Measurements from ENCODE around the gene SMTN. TPM values are rescaled to one million over a fixed set of nuclear protein-coding genes. Genes with fewer than 3 reads are reported as not detected.
A peak's percentile ranks its signal among the peaks of the same experiment; 100 is the strongest.

SMTN gene
- total and polyA plus RNA-seq, 9 of the 15 experiments (the other 6 are each of a cell fraction or from before 2014, with no cell fraction given) = 2.5 to 41.1 (median 16.1) TPM

GRCh38 chr22:31148488-31148887, 67.4 kb downstream of the SMTN start (continued):
- TF ChIP-seq TSHZ1 (CRISPR knock-in tag; IDR thresholded peaks at IDR 0.05) (no peak), NFYB (IDR thresholded peaks at IDR 0.05; ENCODE audit: extremely low read depth, insufficient read length) (no peak)

GRCh38 chr22:31148953-31149627, 68.0 kb downstream of the SMTN start:
- Histone ChIP-seq H4K20me1 (replicated peaks; ENCODE audit: control insufficient read depth, insufficient read depth, low read length) (no peaks in the 10 kb centered on the region), H3K79me2 (ENCODE audit: control insufficient read depth, insufficient read depth, low read length) (no peaks in the 10 kb centered on the region), H3K4me3 (no peak overlapping the region), H3K36me3 (ENCODE audit: control insufficient read depth, insufficient read depth, low read length) (no peaks in the 10 kb centered on the region), H3K27ac (ENCODE audit: extremely low read depth, low read depth, low read length) (no peak overlapping the region), H3K4me1 (replicated peaks in 1 of 2; ENCODE audit: control insufficient read depth in 2 of 2, insufficient read depth in 2 of 2, low read length in 2 of 2) (no peaks in the 10 kb centered on the region), H3K4me2 (ENCODE audit: insufficient read depth, low read length) (no peak overlapping the region), H3K27me3 (ENCODE audit: control insufficient read depth in 2 of 2, insufficient read depth in 2 of 2, low read length in 2 of 2) (no peaks in the 10 kb centered on the region), H2AFZ (ENCODE audit: low read depth, low read length) (0 out of 2 replicates have a peak overlapping the region, but pooled peaks have one; percentile 49), H3K9me3 (replicated peaks; ENCODE audit: control insufficient read depth, insufficient read depth, low read depth, low read length) (no peaks in the 10 kb centered on the region), H3K9ac (ENCODE audit: insufficient read depth in 1 of 2, low read depth in 2 of 2, low read length in 2 of 2) (no peak overlapping the region), H3K9me1 (ENCODE audit: control insufficient read depth, insufficient read depth, low read length) (no peaks in the 10 kb centered on the region)
- DNase-seq (ENCODE audit: extremely low read depth in 1 of 4, low spot score in 3 of 4) (peak; percentile 48 to 76 (median 61)), ATAC-seq (peak; percentile 98), FAIRE-seq (peak; percentile 85)
- WGBS (ENCODE audit: insufficient coverage, low coverage, missing lambda C conversion rate) = 0% methylated on average over 3 of the region's 5 CpGs
- ChIA-PET POLR2A (interaction anchor here (1.6 kb wide), 1 partner anchor 10 kb away, joined by 4 read pairs; no protein-coding TSS in a partner anchor), CTCF (ENCODE audit: low intra/inter-chr PET ratio) (interaction anchor here (0.6 to 1.7 kb wide), 7 partner anchors 41 to 386 kb away, joined by 3 to 18 read pairs (median 4); partner anchors contain the start of gene SELENOM)
- intact Hi-C loops (cut with micrococcal nuclease) = loop anchor here (1.0 to 2.0 kb wide), 3 partner anchors 42 to 82 kb away; partner anchors contain the start of gene SELENOM
- in situ Hi-C loops (cut with MboI) = no loop called here
- no TSS peak for BruUV-seq (replicated peaks)
- TF ChIP-seq SMC3 (conservative IDR thresholded peaks at IDR 0.05; ENCODE audit: insufficient read depth, low read depth, low read length) (peak; percentile 75), ARID2 (IDR thresholded peaks at IDR 0.05) (peak; percentile 81), RFX5 (IDR thresholded peaks at IDR 0.05; ENCODE audit: low read depth, low read length) (no peak), USF2 (CRISPR knock-in tag; IDR thresholded peaks at IDR 0.05) (no peak), RERE (CRISPR knock-in tag; IDR thresholded peaks at IDR 0.05; ENCODE audit: borderline replicate concordance) (no peak), ZBTB7A (IDR thresholded peaks at IDR 0.05; ENCODE audit: borderline replicate concordance, control insufficient read depth, low read depth, low read length) (0 out of 2 replicates have a peak, but pooled peaks have one; percentile 51), ZKSCAN3 (CRISPR knock-in tag; IDR thresholded peaks at IDR 0.05) (no peak)

Measured in K562 (cell line).